HEK293 (cell line): Measurements from ENCODE around the gene DROSHA.

ENCODE experiments used
- CTCF ChIA-PET: fragments of 350-600 bp; formaldehyde crosslinking; extraction: SDS; loops from one replicate; lab custom pipeline; 2021; ENCODE audit warnings: antibody characterized with exemption; lab: Yijun Ruan, JAX
- POLR2A ChIA-PET: fragments of 300-600 bp; formaldehyde crosslinking; extraction: SDS; loops from one replicate; lab custom pipeline; 2020; ENCODE audit warnings: antibody characterized with exemption, inconsistent platforms; lab: Yijun Ruan, JAX
- H3K27ac ChIP-seq: fragments of 200-500 bp; sonication (Bioruptor generic); 2 replicates; pipeline ENCODE4 v1.5.1; 2014; ENCODE audit warnings: low read depth, low read length, control low read depth, inconsistent platforms; ENCODE audit errors: extremely low read depth
- H3K36me3 ChIP-seq, 2 experiments: fragments of 200-500 bp in 1 of 2; sonication (Bioruptor generic) in 1 of 2; 1 replicate in 1 of 2; 2 replicates in 1 of 2; pipeline ENCODE4 v1.5.1; 2014 to 2017; ENCODE audit warnings: inconsistent platforms in 2 of 2, low read length in 2 of 2; ENCODE audit not compliant: control insufficient read depth in 2 of 2, insufficient read depth in 1 of 2
- H3K4me1 ChIP-seq: fragments of 200-500 bp; sonication (Bioruptor generic); 2 replicates; pipeline ENCODE4 v1.5.1; 2014; ENCODE audit warnings: mild to moderate bottlenecking, low read length, inconsistent platforms; ENCODE audit not compliant: control insufficient read depth, insufficient read depth
- H3K4me3 ChIP-seq: 2 replicates; pipeline ENCODE4 v1.5.1; 2011; ENCODE audit warnings: low read depth, mild to moderate bottlenecking, control low read depth, low read length, moderate library complexity
- H3K9me3 ChIP-seq: fragments of 200-500 bp; sonication (Bioruptor generic); 2 replicates; pipeline ENCODE4 v1.5.1; 2014; ENCODE audit warnings: low read depth, low read length, inconsistent platforms; ENCODE audit not compliant: control insufficient read depth, insufficient read depth
- HOXD13 ChIP-seq: sonication (generic); formaldehyde crosslinking; IDR thresholded peaks from 2 replicates; pipeline ENCODE4 v1.8.0; 2022; ENCODE audit warnings: missing genetic modification reagents, borderline replicate concordance
- MEIS1 ChIP-seq: sonication (generic); formaldehyde crosslinking; IDR thresholded peaks from 2 replicates; pipeline ENCODE4 v1.8.1; 2022; ENCODE audit warnings: missing genetic modification reagents, mild to moderate bottlenecking, borderline replicate concordance
- ZBTB7A ChIP-seq: fragments of 450-650 bp; formaldehyde crosslinking; IDR thresholded peaks from 2 replicates; pipeline ENCODE4 v1.5.1; 2016; ENCODE audit warnings: low read depth, missing biosample characterization, missing genetic modification characterization
- ZIC2 ChIP-seq: fragments of 450-650 bp; formaldehyde crosslinking; IDR thresholded peaks from 2 replicates; pipeline ENCODE4 v1.5.1; 2016; ENCODE audit warnings: missing biosample characterization, missing genetic modification characterization
- ZNF114 ChIP-seq: fragments of 450-650 bp; formaldehyde crosslinking; IDR thresholded peaks from 2 replicates; pipeline ENCODE4 v1.5.0; 2017; ENCODE audit warnings: missing biosample characterization, missing genetic modification characterization
- ZNF138 ChIP-seq: fragments of 450-650 bp; formaldehyde crosslinking; IDR thresholded peaks from 2 replicates; pipeline ENCODE4 v1.5.1; 2016; ENCODE audit warnings: missing biosample characterization, missing genetic modification characterization, borderline replicate concordance
- ZNF140 ChIP-seq: fragments of 450-650 bp; formaldehyde crosslinking; IDR thresholded peaks from 2 replicates; pipeline ENCODE4 v1.5.1; 2016; ENCODE audit warnings: missing biosample characterization, missing genetic modification characterization
- ZNF157 ChIP-seq: fragments of 450-650 bp; formaldehyde crosslinking; IDR thresholded peaks from 2 replicates; pipeline ENCODE4 v1.5.1; 2016; ENCODE audit warnings: missing biosample characterization, missing genetic modification characterization
- ZNF202 ChIP-seq: fragments of 450-650 bp; formaldehyde crosslinking; IDR thresholded peaks from 2 replicates; pipeline ENCODE4 v1.5.1; 2016; ENCODE audit warnings: missing biosample characterization, missing genetic modification characterization, borderline replicate concordance
- ZNF362 ChIP-seq: fragments of 450-650 bp; formaldehyde crosslinking; IDR thresholded peaks from 2 replicates; pipeline ENCODE4 v1.5.1; 2016; ENCODE audit warnings: missing biosample characterization, missing genetic modification characterization
- ZNF645 ChIP-seq: fragments of 450-650 bp; formaldehyde crosslinking; IDR thresholded peaks from 2 replicates; pipeline ENCODE4; 2016; ENCODE audit warnings: missing biosample characterization, missing genetic modification characterization
- ZNF658 ChIP-seq: fragments of 450-650 bp; formaldehyde crosslinking; IDR thresholded peaks from 2 replicates; pipeline ENCODE4; 2016; ENCODE audit warnings: missing biosample characterization, missing genetic modification characterization
- ZNF664 ChIP-seq: fragments of 450-650 bp; formaldehyde crosslinking; IDR thresholded peaks from 2 replicates; pipeline ENCODE4 v1.5.1; 2016; ENCODE audit warnings: missing biosample characterization, missing genetic modification characterization
- ZNF670 ChIP-seq: fragments of 450-650 bp; formaldehyde crosslinking; IDR thresholded peaks from 2 replicates; pipeline ENCODE4 v1.5.1; 2016; ENCODE audit warnings: missing biosample characterization, missing genetic modification characterization, low read depth
- ZNF692 ChIP-seq: fragments of 450-650 bp; formaldehyde crosslinking; IDR thresholded peaks from 2 replicates; pipeline ENCODE4 v1.5.1; 2016; ENCODE audit warnings: missing biosample characterization, missing genetic modification characterization
- TF ChIP-seq, protein P1 (sequence below): fragments of 450-650 bp; IDR thresholded peaks from 2 replicates; pipeline ENCODE4 v1.5.1; 2018; ENCODE audit warnings: missing biosample characterization, mild to moderate bottlenecking, missing genetic modification characterization
- TF ChIP-seq, protein P2 (sequence below): fragments of 450-650 bp; formaldehyde crosslinking; IDR thresholded peaks from 2 replicates; pipeline ENCODE4 v1.5.1; 2016; ENCODE audit warnings: missing biosample characterization, missing genetic modification characterization
- TF ChIP-seq, protein P3 (sequence below): fragments of 450-650 bp; formaldehyde crosslinking; IDR thresholded peaks from 2 replicates; pipeline ENCODE4 v1.5.1; 2016; ENCODE audit warnings: missing biosample characterization, missing genetic modification characterization

Gene DROSHA

DNA sequence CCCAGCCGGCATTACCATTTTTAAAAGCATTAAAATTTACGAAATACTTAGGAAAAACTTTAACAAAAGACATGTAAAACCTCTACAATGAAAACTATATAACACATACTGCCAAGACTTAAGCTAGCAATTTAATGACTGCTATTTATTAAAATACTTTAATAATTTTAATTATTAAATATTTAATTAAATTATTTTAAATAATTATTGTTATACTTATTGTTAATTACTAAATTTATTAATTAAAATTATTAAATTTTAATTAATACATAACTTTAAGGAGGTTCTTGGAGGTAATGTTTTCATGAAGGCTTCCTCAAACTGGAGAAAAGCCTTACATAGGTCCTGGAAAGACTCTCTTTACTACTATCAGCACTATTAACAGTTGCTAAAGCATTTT, 47.7 kb upstream of the DROSHA start:
- Histone ChIP-seq H3K4me1 (no peaks in the 10 kb centered on the region), H3K27ac (no peak overlapping the region), H3K36me3 (no peaks in the 10 kb centered on the region), H3K9me3 (no peaks in the 10 kb centered on the region), H3K4me3 (no peak overlapping the region)
- ChIA-PET POLR2A (no interaction called here), CTCF (interaction anchor here (0.5 to 2.3 kb wide), 7 partner anchors 15 to 513 kb away, joined by 3 to 23 read pairs (median 11); no protein-coding TSS in a partner anchor)
- TF ChIP-seq, protein P1, sequence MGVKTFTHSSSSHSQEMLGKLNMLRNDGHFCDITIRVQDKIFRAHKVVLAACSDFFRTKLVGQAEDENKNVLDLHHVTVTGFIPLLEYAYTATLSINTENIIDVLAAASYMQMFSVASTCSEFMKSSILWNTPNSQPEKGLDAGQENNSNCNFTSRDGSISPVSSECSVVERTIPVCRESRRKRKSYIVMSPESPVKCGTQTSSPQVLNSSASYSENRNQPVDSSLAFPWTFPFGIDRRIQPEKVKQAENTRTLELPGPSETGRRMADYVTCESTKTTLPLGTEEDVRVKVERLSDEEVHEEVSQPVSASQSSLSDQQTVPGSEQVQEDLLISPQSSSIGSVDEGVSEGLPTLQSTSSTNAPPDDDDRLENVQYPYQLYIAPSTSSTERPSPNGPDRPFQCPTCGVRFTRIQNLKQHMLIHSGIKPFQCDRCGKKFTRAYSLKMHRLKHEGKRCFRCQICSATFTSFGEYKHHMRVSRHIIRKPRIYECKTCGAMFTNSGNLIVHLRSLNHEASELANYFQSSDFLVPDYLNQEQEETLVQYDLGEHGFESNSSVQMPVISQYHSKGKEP (tag by site-specific recombination): no peak
- no peak for TF ChIP-seq ZBTB7A (tag by site-specific recombination)
- no peak for TF ChIP-seq ZNF692 (tag by site-specific recombination)
- TF ChIP-seq, protein P2, sequence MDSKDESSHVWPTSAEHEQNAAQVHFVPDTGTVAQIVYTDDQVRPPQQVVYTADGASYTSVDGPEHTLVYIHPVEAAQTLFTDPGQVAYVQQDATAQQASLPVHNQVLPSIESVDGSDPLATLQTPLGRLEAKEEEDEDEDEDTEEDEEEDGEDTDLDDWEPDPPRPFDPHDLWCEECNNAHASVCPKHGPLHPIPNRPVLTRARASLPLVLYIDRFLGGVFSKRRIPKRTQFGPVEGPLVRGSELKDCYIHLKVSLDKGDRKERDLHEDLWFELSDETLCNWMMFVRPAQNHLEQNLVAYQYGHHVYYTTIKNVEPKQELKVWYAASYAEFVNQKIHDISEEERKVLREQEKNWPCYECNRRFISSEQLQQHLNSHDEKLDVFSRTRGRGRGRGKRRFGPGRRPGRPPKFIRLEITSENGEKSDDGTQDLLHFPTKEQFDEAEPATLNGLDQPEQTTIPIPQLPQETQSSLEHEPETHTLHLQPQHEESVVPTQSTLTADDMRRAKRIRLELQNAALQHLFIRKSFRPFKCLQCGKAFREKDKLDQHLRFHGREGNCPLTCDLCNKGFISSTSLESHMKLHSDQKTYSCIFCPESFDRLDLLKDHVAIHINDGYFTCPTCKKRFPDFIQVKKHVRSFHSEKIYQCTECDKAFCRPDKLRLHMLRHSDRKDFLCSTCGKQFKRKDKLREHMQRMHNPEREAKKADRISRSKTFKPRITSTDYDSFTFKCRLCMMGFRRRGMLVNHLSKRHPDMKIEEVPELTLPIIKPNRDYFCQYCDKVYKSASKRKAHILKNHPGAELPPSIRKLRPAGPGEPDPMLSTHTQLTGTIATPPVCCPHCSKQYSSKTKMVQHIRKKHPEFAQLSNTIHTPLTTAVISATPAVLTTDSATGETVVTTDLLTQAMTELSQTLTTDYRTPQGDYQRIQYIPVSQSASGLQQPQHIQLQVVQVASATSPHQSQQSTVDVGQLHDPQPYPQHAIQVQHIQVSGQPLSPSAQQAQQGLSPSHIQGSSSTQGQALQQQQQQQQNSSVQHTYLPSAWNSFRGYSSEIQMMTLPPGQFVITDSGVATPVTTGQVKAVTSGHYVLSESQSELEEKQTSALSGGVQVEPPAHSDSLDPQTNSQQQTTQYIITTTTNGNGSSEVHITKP: no peak
- no peak for TF ChIP-seq ZNF362
- TF ChIP-seq MEIS1 (CRISPR knock-in tag): no peak
- no peak for TF ChIP-seq ZNF658

DNA sequence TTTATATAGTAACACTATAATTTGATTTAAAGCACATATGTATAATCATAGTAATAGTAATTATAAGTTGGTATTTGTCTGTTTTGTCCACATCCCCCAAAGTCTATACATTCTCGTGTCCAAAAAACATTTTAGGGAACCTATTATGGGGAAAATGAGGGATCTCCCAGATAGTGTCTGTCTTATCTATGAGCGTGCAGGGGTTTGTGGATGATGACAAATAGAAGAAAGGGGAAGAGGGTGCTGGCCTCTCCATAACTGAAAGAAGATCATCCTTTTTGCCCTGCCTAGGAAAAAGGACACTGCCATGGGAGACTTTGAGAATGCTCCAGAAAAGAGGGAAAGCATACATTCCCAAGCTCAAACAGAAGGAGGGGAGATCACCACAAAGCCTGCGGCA, 45.5 kb upstream of the DROSHA start:
- ChIA-PET CTCF (no interaction called here), POLR2A (no interaction called here)
- no peaks in the 10 kb centered on the region for H3K36me3 ChIP-seq
- TF ChIP-seq ZNF138 (tag by site-specific recombination): no peak
- TF ChIP-seq ZNF157: no peak
- TF ChIP-seq, protein P3, sequence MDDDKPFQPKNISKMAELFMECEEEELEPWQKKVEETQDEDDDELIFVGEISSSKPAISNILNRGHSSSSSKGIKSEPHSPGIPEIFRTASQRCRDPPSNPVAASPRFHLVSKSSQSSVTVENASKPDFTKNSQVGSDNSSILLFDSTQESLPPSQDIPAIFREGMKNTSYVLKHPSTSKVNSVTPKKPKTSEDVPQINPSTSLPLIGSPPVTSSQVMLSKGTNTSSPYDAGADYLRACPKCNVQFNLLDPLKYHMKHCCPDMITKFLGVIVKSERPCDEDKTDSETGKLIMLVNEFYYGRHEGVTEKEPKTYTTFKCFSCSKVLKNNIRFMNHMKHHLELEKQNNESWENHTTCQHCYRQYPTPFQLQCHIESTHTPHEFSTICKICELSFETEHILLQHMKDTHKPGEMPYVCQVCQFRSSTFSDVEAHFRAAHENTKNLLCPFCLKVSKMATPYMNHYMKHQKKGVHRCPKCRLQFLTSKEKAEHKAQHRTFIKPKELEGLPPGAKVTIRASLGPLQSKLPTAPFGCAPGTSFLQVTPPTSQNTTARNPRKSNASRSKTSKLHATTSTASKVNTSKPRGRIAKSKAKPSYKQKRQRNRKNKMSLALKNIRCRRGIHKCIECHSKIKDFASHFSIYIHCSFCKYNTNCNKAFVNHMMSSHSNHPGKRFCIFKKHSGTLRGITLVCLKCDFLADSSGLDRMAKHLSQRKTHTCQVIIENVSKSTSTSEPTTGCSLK (tag by site-specific recombination): no peak
- TF ChIP-seq HOXD13 (CRISPR knock-in tag): no peak
- TF ChIP-seq ZNF140 (tag by site-specific recombination): no peak
- TF ChIP-seq ZNF114 (tag by site-specific recombination): no peak
- no peak for TF ChIP-seq ZIC2
- no peak for TF ChIP-seq ZNF670 (tag by site-specific recombination)
- TF ChIP-seq, protein P2: no peak
- no peak for TF ChIP-seq ZNF645 (tag by site-specific recombination)
- TF ChIP-seq ZNF664 (tag by site-specific recombination): no peak
- TF ChIP-seq ZNF202 (tag by site-specific recombination): no peak

More for the DNA sequence above, 45.5 kb upstream of the DROSHA start:
- Histone ChIP-seq H3K4me1 (no peaks in the 10 kb centered on the region), H3K9me3 (no peaks in the 10 kb centered on the region), H3K4me3 (no peak overlapping the region), H3K27ac (no peak overlapping the region)
